Measurements from ENCODE around the gene SLC1A4.
A peak's percentile ranks its signal among the peaks of the same experiment; 100 is the strongest.
"Not testable (repeated sequence)": the region's sequence is repeated elsewhere in the genome, so short reads cannot be mapped to it uniquely, and the experiment has no call there.

The SLC1A4 gene

DNA sequence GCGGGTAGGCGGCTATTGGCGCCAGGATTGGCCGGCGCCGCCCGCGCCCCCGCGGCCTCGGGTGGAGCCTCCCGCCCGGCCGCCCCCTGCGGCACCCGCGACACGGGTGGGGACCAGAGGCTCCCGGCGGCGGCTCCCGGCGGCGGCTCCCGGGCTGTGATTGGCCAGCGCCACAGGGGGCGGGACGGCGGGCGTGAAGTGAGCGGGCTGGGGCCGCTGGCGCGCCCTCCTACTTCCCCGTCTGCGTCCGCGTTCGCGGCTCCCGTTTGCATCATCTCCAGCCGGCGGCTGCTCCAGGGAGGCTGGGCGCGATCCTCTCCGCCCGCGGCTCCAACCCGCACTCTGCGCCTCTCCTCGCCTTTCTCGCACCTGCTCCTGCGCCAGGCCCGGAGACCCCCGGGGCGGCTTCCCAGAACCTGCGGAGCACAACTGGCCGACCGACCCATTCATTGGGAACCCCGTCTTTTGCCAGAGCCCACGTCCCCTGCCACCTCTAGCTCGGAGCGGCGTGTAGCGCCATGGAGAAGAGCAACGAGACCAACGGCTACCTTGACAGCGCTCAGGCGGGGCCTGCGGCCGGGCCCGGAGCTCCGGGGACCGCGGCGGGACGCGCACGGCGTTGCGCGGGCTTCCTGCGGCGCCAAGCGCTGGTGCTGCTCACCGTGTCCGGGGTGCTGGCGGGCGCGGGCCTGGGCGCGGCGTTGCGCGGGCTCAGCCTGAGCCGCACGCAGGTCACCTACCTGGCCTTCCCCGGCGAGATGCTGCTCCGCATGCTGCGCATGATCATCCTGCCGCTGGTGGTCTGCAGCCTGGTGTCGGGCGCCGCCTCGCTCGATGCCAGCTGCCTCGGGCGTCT lies at the start of gene SLC1A4:
SLC1A4 (plus strand) TSS at position 274 of the 856 bp plus-strand sequence; CDS start at position 519, 245 bp downstream.
- DNase-seq (ENCODE audit: low read depth in 4 of 4, low spot score in 1 of 4), result peak; percentile 52 to 82 (median 70)

DNA sequence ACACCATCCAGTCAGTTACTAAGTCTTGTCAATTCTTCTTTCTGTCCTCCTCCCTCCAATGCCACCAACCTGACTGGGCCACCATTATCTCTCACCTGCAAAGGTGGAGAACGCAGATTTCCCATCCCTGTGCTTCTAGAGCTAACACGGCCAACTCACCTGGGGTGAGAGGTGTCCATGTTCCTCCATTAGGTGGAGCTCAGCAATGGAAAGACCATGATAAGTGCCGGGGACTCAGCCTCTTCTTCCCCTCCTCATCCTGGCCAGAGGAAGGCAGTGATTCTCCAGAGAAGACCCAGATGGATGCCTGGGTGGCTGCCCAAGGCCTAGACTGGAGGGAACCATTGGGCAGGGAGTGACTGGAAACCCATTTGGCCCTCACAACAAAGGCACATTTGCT lies 48.1 kb upstream of the SLC1A4 start:
- no peak for DNase-seq (ENCODE audit: low read depth in 4 of 4, low spot score in 1 of 4)

DNA sequence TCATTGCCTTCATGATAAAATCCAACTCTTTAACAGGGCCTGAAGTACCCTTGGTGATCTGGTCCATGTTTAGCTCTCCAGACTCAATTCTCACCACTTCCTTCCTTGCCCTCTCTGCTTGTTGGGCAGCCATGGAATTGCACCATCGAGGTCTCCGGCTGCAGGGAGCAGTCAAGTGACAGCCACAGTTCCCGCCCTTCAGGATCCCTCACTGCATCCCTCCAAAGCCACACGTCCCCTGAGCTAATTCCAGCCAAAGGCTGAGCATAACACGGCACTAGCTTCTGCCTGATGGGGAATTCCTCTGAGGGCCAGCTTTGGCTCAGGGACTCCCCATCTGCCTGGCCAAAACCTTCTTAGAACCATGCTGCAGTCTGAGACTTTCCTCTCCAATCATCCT lies 47.4 kb upstream of the SLC1A4 start:
- DNase-seq (ENCODE audit: low read depth in 4 of 4, low spot score in 1 of 4), result no peak

DNA sequence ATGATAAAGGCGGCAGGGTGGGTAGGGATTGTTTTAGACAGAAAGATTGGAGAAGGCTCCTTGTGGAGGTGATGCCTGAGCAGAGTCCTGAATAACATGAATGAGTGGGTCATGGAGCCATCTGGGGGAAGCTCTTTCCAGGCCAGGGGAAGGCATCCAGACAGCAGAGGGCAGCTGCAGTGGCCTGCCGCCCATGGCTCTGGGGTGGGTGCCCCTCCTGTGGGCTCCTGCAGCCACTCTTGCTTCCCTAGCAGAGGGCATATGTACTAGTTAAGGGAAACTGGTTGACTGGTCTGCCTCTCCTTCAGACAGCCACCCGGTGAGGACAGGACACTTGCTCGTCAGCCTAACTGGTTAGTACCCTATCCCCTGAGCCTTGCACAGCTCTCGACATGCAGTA lies 46.5 kb upstream of the SLC1A4 start:
- no peak for DNase-seq (ENCODE audit: low read depth in 4 of 4, low spot score in 1 of 4)

DNA sequence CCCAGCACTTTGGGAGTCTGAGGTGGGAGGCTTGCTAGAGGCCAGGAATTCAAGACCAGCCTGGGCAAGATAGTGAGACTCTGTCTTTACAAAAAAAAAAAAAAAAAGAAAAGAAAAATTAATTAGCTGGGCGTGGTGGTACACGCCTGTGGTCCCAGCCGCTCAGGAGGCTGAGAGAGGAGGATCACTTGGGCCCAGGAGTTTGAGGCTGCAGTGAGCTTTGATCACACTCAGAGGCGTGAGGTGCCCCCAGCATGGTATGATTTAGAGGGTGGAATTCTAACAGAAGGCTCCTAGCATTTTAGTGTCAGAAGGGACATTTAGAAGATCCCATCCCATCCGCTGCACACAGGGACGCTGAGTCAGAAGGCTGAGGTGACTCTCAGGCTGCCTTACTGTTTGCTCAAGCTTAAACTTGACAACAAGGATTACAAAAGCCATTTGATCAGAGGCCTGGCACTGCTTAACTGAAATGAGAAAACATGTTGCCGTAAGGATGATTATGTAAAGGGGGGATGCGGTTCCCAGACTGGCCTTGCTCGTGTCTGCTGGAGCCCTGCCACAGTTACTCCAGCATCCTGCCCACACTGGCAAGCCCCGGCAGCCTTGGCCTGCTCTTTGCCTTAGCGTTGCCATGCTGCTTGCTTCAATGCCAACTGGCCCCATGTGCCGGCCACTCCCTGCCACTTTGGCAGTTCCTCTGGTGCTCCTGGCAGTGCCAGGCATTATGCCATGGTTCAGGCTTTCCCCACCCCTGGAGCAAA lies 45.6 kb upstream of the SLC1A4 start:
- no peak for DNase-seq (ENCODE audit: low read depth in 4 of 4, low spot score in 1 of 4)

DNA sequence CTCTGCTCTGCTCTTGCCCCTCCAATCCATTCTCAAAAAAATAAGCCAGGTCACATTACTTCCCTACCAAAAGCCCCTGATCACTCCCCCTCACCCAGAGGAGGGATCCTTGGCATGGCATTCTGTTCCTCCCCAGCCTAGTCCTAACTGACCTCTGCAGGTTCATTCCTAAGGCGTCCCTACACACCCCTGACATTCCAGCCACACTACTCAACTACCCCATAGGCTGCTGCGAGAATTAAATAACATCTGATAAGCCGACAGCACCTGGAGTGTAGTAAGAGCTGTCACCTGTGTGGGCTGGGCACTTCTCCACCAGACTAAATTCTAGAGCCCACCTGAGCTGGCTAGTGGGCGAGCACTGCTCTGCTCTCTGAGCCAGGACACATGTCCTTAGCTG lies 44.7 kb upstream of the SLC1A4 start:
- DNase-seq (ENCODE audit: low read depth in 4 of 4, low spot score in 1 of 4), result no peak

DNA sequence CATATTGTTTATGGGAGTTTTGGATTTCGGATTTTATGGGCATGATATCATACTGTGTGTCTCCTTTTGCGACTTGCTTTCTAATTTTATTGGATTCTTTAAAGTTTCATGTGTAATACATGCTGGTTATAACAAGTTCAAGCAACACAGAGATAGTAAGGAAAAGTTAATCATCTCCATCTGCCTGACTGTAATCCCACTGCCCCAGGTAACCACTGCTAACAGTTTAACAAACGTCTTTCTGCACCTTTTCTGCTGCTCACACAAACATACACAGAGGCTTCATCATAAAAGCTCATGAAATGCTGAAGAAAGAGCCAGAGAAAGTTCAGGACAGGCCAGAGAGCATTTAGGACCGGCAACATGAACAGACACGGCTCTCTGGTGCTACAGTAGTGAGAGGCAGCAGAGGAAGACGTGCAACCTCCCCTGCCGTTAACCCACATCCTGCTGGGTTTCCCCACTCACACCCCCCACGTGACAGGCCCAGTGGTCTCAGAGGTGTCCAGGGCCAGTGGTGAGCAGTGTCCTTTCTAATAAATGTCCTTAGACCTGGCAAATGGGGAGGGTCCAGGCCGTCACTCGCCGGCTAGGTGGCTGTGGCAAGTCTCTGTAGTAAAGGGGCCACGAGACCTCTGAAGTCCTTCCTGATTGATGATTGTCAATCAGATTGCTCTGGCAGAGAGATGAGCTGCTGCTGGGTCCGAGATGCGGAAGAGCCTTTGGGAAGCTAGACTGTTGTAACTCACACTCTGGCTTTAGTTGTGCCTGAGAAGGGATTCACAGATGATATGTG lies 43.0 kb upstream of the SLC1A4 start:
- DNase-seq (ENCODE audit: low read depth in 4 of 4, low spot score in 1 of 4), result peak; percentile 5 to 53 (median 20)

DNA sequence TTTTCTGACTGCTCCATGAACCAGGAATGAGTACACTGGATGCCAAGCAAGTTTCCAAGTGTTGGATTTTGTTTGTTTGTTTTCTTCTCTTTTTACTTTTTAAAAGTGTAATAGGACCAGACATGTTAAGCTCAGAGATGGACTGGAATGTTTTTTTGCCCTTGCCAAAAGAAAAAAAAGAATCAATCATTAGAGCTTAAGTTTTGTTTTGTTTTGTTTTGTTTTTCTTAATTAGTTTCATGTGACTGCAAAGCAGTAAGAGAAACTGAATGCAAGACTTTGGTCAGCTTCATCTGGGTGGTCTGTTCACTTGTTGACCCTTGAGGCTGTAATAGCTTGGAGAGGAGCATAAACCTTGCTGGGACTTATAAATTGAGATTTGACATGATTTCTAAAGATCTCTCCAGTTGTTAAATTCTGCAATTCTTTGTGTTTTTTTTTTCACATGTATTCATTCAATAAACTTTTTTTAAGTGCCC lies 42.4 kb upstream of the SLC1A4 start:
- DNase-seq (ENCODE audit: low read depth in 4 of 4, low spot score in 1 of 4), result no peak

DNA sequence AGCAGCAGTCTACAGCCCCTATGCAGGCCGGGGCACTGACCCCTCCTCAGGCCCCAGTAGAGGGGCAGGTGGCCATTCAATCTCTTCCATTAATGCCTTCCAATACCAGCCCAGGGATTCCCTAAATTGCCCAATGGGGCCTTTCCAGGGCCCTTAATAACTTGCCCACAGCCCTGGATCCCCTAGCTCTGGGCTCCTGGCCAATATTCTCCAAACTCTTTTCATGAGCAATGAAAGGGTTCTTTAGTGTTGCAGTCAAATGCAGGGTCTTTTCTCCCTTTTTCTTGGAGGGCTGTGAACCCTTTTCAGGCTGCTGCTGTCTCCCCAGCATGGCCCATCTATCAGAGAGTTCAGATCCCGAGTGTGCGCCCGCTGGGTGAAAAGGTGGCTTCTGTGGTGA lies 41.3 kb upstream of the SLC1A4 start:
- DNase-seq (ENCODE audit: low read depth in 4 of 4, low spot score in 1 of 4), result no peak

DNA sequence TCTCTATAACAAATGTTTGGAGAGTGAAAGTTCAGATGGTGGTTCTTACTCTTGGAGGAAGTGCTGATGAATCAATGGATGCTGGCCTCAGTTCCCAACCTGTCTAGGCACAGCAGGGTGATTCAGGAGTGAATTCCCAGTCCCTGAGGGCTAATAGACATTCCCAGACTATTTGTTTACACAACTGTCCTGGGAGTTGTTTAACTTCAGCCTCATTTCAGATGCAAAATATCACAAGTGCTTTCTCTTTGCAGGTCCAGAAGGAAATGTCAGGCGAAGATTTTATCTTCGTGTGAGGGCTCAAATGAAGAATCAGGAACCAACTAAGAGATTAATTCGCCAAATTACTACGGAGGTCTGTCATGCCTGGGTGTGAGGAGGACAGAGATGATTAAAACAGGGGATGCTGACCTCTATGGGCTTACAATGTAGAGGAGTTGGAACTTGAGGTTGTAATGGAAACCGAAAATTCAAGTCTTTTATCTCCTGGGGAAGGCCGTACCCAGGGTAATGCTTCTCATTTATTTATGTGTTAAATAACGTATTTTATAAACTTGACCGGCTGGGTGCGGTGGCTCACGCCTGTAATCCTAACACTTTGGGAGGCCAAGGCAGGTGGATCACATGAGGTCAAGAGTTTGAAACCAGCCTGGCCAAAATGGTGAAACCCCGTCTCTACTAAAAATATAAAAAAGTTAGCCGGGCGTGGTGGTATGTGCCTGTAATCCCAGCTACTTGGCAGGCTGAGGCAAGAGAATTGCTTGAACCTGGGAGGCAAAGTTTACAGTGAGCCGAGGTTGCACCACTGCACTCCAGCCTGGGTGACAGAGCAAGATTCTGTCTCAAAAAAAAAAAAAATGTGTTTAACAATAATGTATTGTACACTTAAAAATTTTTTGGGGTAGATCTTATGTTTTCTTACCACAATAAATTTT lies 38.7 kb upstream of the SLC1A4 start:
- DNase-seq (ENCODE audit: low read depth in 4 of 4, low spot score in 1 of 4), result no peak

DNA sequence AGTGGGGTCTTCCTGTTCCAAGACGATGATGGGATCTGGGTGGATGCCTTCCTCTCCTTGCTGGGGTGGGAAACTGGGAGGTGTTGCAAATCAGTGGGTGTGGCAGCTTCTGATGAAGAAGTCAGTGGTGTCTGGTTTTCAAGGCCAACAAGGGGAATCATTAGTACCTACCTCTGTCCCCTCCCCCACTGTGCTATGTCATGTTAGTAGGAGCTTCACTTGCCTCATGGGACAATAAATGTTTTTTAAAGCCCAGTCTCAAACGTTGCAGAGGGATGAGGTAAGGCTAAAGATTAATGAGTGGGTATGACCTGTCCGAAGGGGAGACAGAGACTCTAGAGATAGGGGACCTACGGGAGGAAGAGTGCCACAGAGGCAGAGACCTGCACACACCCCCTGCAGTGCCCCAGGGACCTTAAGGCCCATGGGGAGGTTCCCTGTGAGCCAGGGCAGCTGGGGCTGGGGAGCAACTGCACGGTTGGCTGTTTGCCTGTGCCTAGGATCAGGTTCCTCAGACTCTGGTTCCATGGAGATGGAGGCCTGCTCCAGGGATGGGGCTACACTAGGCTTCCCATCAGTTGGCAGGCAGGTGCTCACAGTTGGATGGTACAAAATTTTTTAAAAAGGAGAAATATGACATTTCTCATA lies 37.8 kb upstream of the SLC1A4 start:
- no peak for DNase-seq (ENCODE audit: low read depth in 4 of 4, low spot score in 1 of 4)

DNA sequence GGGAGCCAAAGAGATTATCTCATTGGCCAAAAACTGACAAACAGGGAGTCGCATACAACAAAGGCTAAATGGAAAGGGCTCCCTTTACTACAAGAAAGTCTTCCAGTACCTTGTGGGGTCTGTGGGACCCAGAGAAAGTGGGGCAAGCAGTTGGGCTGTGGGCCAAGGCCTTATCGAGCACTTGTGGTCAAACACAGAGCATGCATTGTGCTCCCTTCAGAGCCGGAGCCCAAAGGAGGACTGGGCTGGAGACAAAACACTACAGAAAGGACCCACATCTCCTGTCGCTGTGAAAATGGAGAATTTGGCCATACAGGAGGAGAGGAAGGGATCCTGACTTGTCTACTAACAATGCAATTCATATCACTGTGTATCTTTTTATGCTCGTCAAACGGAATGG lies 37.1 kb upstream of the SLC1A4 start:
- no peak for DNase-seq (ENCODE audit: low read depth in 4 of 4, low spot score in 1 of 4)

DNA sequence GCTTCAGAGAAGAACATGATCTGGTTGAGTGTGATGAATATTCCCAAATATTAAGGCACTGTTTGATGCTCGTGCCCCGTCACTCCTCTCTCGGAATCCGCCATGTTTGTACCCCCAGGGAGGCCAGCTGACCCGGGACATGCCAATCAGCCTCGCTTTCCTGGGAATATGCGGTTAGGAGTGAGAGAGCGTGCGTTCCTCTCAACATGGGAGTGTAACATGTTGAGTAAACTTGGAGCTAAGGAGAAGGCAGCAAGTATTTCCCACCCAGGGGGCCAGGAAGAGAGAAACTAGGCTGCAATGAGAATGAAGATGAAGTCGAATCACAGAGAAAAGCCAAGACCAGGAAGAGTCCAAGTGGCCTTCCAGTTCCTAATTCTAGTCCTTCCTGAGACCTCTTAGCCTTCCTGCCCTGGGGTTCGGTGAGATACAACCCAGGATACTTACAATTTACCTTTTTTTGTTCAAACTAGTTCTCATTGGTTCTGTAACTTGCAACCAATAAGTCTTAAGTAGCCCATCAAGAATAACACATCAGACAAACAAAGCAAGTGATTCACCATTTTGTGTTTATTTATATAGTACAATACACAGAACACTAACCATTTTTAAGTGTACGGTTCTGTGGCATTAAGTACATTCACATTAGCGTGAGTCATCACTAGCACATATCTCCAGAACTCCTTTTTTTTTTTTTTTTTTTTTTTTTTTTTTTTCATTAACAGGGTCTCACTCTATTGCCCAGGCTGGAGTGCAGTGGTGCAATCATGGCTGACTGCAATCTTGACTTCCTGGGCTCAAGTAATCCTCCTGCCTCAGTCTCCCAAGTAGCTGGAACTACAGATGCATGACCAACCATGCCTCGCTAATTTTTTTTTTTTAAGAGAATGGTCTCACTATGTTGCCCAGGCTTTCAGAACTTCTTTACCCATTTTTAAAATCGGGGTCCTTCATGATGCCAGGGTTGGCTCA lies 36.4 kb upstream of the SLC1A4 start:
- no peak for DNase-seq (ENCODE audit: low read depth in 4 of 4, low spot score in 1 of 4)

DNA sequence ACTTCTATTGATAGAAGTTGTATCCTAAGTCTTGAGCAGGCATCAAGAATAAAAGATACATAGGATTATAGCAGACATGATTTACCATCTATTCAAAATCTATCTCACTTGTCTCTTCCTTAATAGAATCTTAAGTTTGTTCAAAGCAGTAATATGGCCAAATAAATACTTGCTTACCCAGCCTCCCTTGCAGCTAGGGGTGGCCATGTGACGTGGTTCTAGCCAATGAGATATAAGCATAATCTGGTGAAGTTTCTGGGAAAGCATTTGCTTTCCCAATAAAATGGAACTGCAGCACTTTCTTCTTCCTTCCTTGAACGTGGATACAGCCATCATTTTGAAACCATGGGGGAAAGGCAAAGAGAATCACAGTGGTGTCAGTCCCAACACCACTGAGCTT lies 33.7 kb upstream of the SLC1A4 start:
- DNase-seq (ENCODE audit: low read depth in 4 of 4, low spot score in 1 of 4), result no peak

DNA sequence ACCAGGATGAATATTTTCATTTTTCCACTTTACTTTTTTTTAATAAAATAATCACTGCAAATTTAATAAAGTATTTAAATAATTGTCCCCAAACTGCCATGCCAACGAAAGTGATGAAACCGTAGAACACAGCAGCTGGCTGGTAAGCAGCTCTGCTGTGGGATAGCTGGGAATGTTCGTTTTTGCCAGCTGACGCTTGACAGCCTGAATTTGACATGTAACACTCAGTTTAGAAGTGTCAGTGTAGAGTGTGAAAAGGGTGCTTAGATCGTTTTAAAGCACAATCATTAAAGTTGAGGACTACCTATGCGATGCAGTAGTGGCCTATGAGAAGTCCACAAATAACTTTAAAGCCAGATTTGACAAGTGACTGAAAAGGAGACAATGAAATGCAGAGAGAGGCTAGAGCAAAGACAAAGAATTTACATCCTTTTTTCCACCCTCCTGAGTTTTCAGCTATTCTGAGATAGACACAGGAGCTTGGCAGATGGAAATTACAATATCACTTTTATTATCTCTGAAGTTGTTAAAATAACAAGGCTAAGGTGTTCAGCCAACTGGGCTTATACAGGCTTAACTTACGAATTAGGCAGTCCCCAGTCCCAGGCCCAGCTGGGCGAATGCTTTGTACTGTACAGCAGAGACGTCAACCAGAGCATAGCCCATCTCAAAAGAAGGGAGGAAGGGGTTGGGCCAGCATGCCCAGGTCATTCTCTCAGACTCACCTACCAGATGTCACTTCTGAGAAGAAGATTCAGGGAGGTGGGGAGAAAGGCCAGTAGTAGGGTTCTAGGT lies 31.9 kb upstream of the SLC1A4 start:
- DNase-seq (ENCODE audit: low read depth in 4 of 4, low spot score in 1 of 4), result no peak

DNA sequence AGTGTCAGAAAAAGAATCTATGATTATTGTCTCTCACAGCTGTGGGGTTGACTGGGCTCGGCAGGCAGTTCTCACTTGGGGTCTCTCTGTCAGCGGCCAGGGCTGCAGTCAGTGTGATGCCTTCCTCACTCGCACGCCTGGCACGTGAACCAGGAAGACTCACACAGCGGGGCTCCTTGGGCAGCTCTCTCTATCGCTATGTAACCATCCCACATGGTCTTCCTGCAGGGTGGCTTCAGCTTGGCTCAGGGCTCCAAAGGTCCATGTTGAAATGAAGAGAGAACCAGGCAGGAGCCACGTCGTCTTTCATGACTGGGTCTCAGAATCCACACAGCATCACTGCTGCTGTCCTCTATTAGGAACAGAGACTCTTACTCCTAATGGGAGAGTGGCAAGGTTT lies 30.6 kb upstream of the SLC1A4 start:
- DNase-seq (ENCODE audit: low read depth in 4 of 4, low spot score in 1 of 4), result no peak

DNA sequence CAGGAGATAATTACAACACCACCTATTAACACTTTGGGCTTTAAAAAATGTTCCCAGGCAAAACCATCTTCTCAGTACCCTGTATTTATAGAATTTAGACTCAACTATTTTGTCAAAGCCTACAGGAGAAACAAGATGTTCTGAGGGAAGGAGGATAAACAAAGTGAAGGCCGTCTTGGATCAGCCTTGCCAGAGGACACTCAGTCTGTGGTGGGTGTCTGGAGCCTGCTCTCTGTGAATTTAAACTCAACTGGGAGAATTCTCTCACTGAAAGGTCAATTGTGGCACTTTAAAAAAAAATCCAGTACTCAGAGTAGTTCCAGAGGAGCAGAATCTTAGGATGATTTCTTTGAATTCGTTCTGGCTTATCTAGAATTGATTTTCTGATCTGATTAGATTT lies 28.4 kb upstream of the SLC1A4 start:
- DNase-seq (ENCODE audit: low read depth in 4 of 4, low spot score in 1 of 4), result no peak

DNA sequence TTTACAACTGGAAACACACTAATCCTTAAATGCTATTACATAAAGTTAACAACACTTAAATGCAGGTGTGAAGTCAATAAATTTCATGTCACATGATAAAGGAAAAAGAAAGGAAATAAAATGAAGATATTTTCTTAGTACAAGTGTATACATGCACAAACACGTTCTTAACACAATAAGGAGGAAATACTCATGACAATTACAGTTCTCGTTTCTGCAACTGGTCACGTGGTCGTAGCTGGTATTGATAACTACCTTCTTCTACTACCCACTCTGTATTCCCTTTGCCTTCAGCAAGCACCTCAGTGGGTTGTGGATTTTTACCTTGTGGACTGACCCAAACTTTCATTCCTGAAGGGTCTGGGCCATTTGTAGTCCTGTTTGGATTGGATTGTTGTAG lies 26.1 kb upstream of the SLC1A4 start:
- not testable (repeated sequence) for DNase-seq (ENCODE audit: low read depth in 4 of 4, low spot score in 1 of 4)
